Panc1 (cell line): Measurements from ENCODE around the gene EMP2. TPM values are rescaled to one million over a fixed set of nuclear protein-coding genes. Genes with fewer than 3 reads are reported as not detected.

Source experiments
- ATAC-seq: fragments of 200-7000 bp; cut with Tn5 transposase; 2 replicates; pipeline ENCODE4 v1.9.1; 2020; ENCODE audit warnings: mild to moderate bottlenecking, moderate library complexity
- BruUV-seq: library from RNA; stranded (reverse); fragments of 400-500 nt; replicated peaks from 2 replicates; lab custom pipeline; 2021; lab: Mats Ljungman, UMichigan
- CTCF ChIA-PET: fragments of 300-600 bp; sonication (Branson Sonifier 250); formaldehyde crosslinking; loops from one replicate; lab custom pipeline; 2022; ENCODE audit warnings: antibody characterized with exemption; lab: Charles Lee
- POLR2A ChIA-PET: fragments of 300-600 bp; sonication (Branson Sonifier 250); formaldehyde crosslinking; loops from one replicate; lab custom pipeline; 2022; ENCODE audit warnings: antibody characterized with exemption; lab: Charles Lee
- DNase-seq: peaks from one replicate; pipeline ENCODE4 v3.0.0-alpha.2; 2010; ENCODE audit warnings: low read depth, low spot score
- H3K27ac ChIP-seq: 2 replicates; pipeline ENCODE4 v1.5.1; 2011; ENCODE audit warnings: mild to moderate bottlenecking, low read length, inconsistent platforms
- H3K27me3 ChIP-seq: fragments of 200-500 bp; sonication (Bioruptor generic); 2 replicates; pipeline ENCODE4 v1.6.0; 2014; ENCODE audit warnings: low read length, inconsistent platforms; ENCODE audit not compliant: control insufficient read depth, insufficient read depth
- H3K36me3 ChIP-seq: fragments of 200-500 bp; sonication (Bioruptor generic); 2 replicates; pipeline ENCODE4 v1.5.1; 2014; ENCODE audit warnings: inconsistent platforms, mild to moderate bottlenecking, low read length, moderate library complexity; ENCODE audit not compliant: control insufficient read depth, insufficient read depth
- H3K4me1 ChIP-seq: 2 replicates; pipeline ENCODE4 v1.5.1; 2011; ENCODE audit warnings: inconsistent platforms, mild to moderate bottlenecking, low read length, moderate library complexity; ENCODE audit not compliant: control insufficient read depth, insufficient read depth
- H3K4me3 ChIP-seq, 2 experiments: 2 replicates each; pipeline ENCODE4 v1.5.1; 2011 to 2012; ENCODE audit warnings: low read depth in 2 of 2, low read length in 2 of 2, mild to moderate bottlenecking in 2 of 2, inconsistent platforms in 1 of 2, moderate library complexity in 1 of 2
- H3K9me3 ChIP-seq: fragments of 200-500 bp; sonication (Bioruptor generic); 2 replicates; pipeline ENCODE4 v1.5.1; 2014; ENCODE audit warnings: low read depth, mild to moderate bottlenecking, inconsistent platforms, low read length, moderate library complexity; ENCODE audit not compliant: control insufficient read depth, insufficient read depth
- CTCF ChIP-seq: fragments of 450-650 bp; IDR thresholded peaks from 2 replicates; pipeline ENCODE4 v1.5.1; 2017; ENCODE audit warnings: mild to moderate bottlenecking
- POLR2AphosphoS5 ChIP-seq: IDR thresholded peaks from 2 replicates; pipeline ENCODE4 v1.6.1; 2012; ENCODE audit warnings: mild to moderate bottlenecking, low read depth, low read length, moderate library complexity
- REST ChIP-seq, 2 experiments: IDR thresholded peaks; 2 replicates each; pipeline ENCODE4 v1.6.1; 2011 to 2012; ENCODE audit warnings: low read depth in 2 of 2, control low read depth in 1 of 2, low read length in 1 of 2, mild to moderate bottlenecking in 1 of 2, moderate library complexity in 1 of 2; ENCODE audit not compliant: insufficient read depth in 1 of 2
- SIN3A ChIP-seq: IDR thresholded peaks from 2 replicates; pipeline ENCODE4 v1.6.1; 2012; ENCODE audit warnings: low read depth, mild to moderate bottlenecking, low read length, moderate library complexity, borderline replicate concordance; ENCODE audit not compliant: insufficient read depth
- TCF7L2 ChIP-seq: IDR thresholded peaks from 2 replicates; pipeline ENCODE4 v1.6.1; 2011; ENCODE audit warnings: mild to moderate bottlenecking, low read depth, low read length, inconsistent platforms
- in situ Hi-C: cut with HindIII; loops from 2 replicates; pipeline ENCODE4 v1.10.0; 2016; ENCODE audit warnings: low sequenced_read_pairs, low pct_unique_long_range_greater_than_20kb
- intact Hi-C: fragments of 100-400 bp; cut with micrococcal nuclease; formaldehyde crosslinking; loops from one replicate; pipeline ENCODE4 v1.10.0; 2022; ENCODE audit not compliant: unreplicated experiment
- total RNA-seq: library from RNA; stranded (reverse); gene quantifications from one replicate; pipeline ENCODE4 v1.2.1, GENCODE V29; 2021; ENCODE audit not compliant: unreplicated experiment

EMP2 gene
- total RNA-seq, 1 experiment from 2014 or later, result 13.8 TPM

GRCh38 chr16:10548404-10548803 is 32.0 kb downstream of the EMP2 start:
- no TSS peak for BruUV-seq
- ATAC-seq (no peak), DNase-seq (no peak)
- Histone ChIP-seq H3K9me3 (0 out of 2 replicates have a peak, but pooled peaks cover 3% of the 10 kb centered on the region), H3K27me3 (no peaks in the 10 kb centered on the region), H3K27ac (no peak overlapping the region), H3K4me1 (no peaks in the 10 kb centered on the region), H3K4me3 (no peak overlapping the region), H3K36me3 (no peaks in the 10 kb centered on the region)
- TF ChIP-seq REST (IDR thresholded peaks at IDR 0.05; ENCODE audit: insufficient read depth in 1 of 2, low read depth in 2 of 2, low read length in 1 of 2) (no peak), TCF7L2 (no peak), CTCF (no peak), SIN3A (no peak), POLR2AphosphoS5 (no peak)
- ChIA-PET POLR2A (no interaction called here), CTCF (no interaction called here)
- intact Hi-C loops, result no loop called here
- in situ Hi-C loops, result no loop called here

- CTCF ChIA-PET, result no interaction called here
- POLR2A ChIA-PET, result no interaction called here
- DNase-seq, result no peak
- Histone ChIP-seq H3K27me3 (no peaks in the 10 kb centered on the region), H3K9me3 (0 out of 2 replicates have a peak, but pooled peaks cover 3% of the 10 kb centered on the region), H3K27ac (no peak overlapping the region), H3K4me3 (no peak overlapping the region), H3K36me3 (no peaks in the 10 kb centered on the region), H3K4me1 (no peaks in the 10 kb centered on the region)
- BruUV-seq, result no TSS peak
- in situ Hi-C loops (no loop called here), intact Hi-C loops (no loop called here)
- TF ChIP-seq SIN3A (no peak), CTCF (no peak), POLR2AphosphoS5 (no peak), TCF7L2 (no peak), REST (IDR thresholded peaks at IDR 0.05; ENCODE audit: insufficient read depth in 1 of 2, low read depth in 2 of 2, low read length in 1 of 2) (no peak)
- no peak for ATAC-seq
These were observed 32.7 kb downstream of the EMP2 start for GRCh38 chr16:10547708-10548107.
